ENCODE data around the gene DGCR8. TPM values are rescaled to one million over a fixed set of nuclear protein-coding genes. Genes with fewer than 3 reads are reported as not detected.

Gene DGCR8
- total RNA-seq, 1 experiment from 2014 or later: 41.7 TPM

- TF ChIP-seq EZH2 (IDR thresholded peaks at IDR 0.05; ENCODE audit: low read length, unreplicated experiment) (no peak), EZH2phosphoT487 (IDR thresholded peaks at IDR 0.05; ENCODE audit: borderline replicate concordance, low read length) (no peak), CTCF (conservative IDR thresholded peaks at IDR 0.05; ENCODE audit: low read depth, low read length) (no peak)
- Histone ChIP-seq H3K4me3 (ENCODE audit: low read length) (no peak overlapping the region), H4K20me1 (ENCODE audit: low read length) (no peaks in the 10 kb centered on the region), H3K27ac (ENCODE audit: low read length) (no peak overlapping the region), H3K36me3 (ENCODE audit: low read depth, low read length) (no peaks in the 10 kb centered on the region; the same call in 1 of the 2 replicates), H3K9me3 (ENCODE audit: low read length) (no peaks in the 10 kb centered on the region), H3K4me1 (ENCODE audit: insufficient read depth, low read length) (peaks cover 7% of the 10 kb centered on the region; the same call in 1 of the 2 replicates), H3K9ac (ENCODE audit: low read length) (no peak overlapping the region), H3K9me2 (replicated peaks; ENCODE audit: low read length) (no peaks in the 10 kb centered on the region), H3F3A (ENCODE audit: low read length, unreplicated experiment) (no peaks in the 10 kb centered on the region), H2AFZ (ENCODE audit: low read length) (no peak overlapping the region), H3K4me2 (ENCODE audit: low read length) (no peak overlapping the region), H3K79me2 (ENCODE audit: low read length) (peaks cover 27% of the 10 kb centered on the region), H3K27me3 (ENCODE audit: low read length) (no peaks in the 10 kb centered on the region)
- intact Hi-C loops (cut with micrococcal nuclease): no loop called here
- ChIA-PET CTCF (interaction anchor here (0.6 to 0.7 kb wide), 2 partner anchors 12 to 46 kb away, joined by 3 read pairs; partner anchors contain the start of gene TRMT2A), POLR2A (ENCODE audit: unreplicated experiment) (no interaction called here)
- BruUV-seq (replicated peaks): no TSS peak
- no peak for ATAC-seq
- DNase-seq: no peak
These were observed 49.6 kb downstream of the DGCR8 start for GRCh38 chr22:20129747-20130014.

- Histone ChIP-seq H3K36me3 (ENCODE audit: low read depth, low read length) (no peaks in the 10 kb centered on the region; the same call in 1 of the 2 replicates), H3K79me2 (ENCODE audit: low read length) (peaks cover 34% of the 10 kb centered on the region), H4K20me1 (ENCODE audit: low read length) (no peaks in the 10 kb centered on the region), H3K9ac (ENCODE audit: low read length) (no peak overlapping the region), H3K27me3 (ENCODE audit: low read length) (no peaks in the 10 kb centered on the region), H3F3A (ENCODE audit: low read length, unreplicated experiment) (no peaks in the 10 kb centered on the region), H3K4me3 (ENCODE audit: low read length) (no peak overlapping the region), H3K4me1 (ENCODE audit: insufficient read depth, low read length) (peaks cover 7% of the 10 kb centered on the region; the same call in 1 of the 2 replicates), H3K4me2 (ENCODE audit: low read length) (no peak overlapping the region), H3K9me3 (ENCODE audit: low read length) (no peaks in the 10 kb centered on the region), H2AFZ (ENCODE audit: low read length) (no peak overlapping the region), H3K9me2 (replicated peaks; ENCODE audit: low read length) (no peaks in the 10 kb centered on the region), H3K27ac (ENCODE audit: low read length) (no peak overlapping the region)
- POLR2A ChIA-PET (ENCODE audit: unreplicated experiment): no interaction called here
- CTCF ChIA-PET: no interaction called here
- ATAC-seq (peak; percentile 9; the same call in 1 of the 2 replicates), DNase-seq (peak; percentile 23)
- BruUV-seq (replicated peaks): no TSS peak
- intact Hi-C loops (cut with micrococcal nuclease): no loop called here
- TF ChIP-seq EZH2 (IDR thresholded peaks at IDR 0.05; ENCODE audit: low read length, unreplicated experiment) (no peak), EZH2phosphoT487 (IDR thresholded peaks at IDR 0.05; ENCODE audit: borderline replicate concordance, low read length) (no peak), CTCF (conservative IDR thresholded peaks at IDR 0.05; ENCODE audit: low read depth, low read length) (no peak; the same call in 1 of the 2 replicates)
These were observed 50.3 kb downstream of the DGCR8 start for GRCh38 chr22:20130319-20130718.

GRCh38 chr22:20130731-20131596 is 50.9 kb downstream of the DGCR8 start:
- H3K4me1 ChIP-seq (ENCODE audit: insufficient read depth, low read length): peaks cover 7% of the 10 kb centered on the region; the same call in 1 of the 2 replicates
- peak overlapping the region; percentile 79; the same call in 1 of the 2 replicates for H2AFZ ChIP-seq (ENCODE audit: low read length)
- peaks cover 40% of the 10 kb centered on the region for H3K79me2 ChIP-seq (ENCODE audit: low read length)
- no peaks in the 10 kb centered on the region for H3F3A ChIP-seq (ENCODE audit: low read length, unreplicated experiment)
- ChIA-PET CTCF (no interaction called here), POLR2A (ENCODE audit: unreplicated experiment) (no interaction called here)
- DNase-seq (peak; percentile 67), ATAC-seq (peak; percentile 86)
- no peak overlapping the region for H3K27ac ChIP-seq (ENCODE audit: low read length)
- H4K20me1 ChIP-seq (ENCODE audit: low read length): no peaks in the 10 kb centered on the region
- BruUV-seq (replicated peaks): no TSS peak
- intact Hi-C loops (cut with micrococcal nuclease): no loop called here
- H3K27me3 ChIP-seq (ENCODE audit: low read length): no peaks in the 10 kb centered on the region
- peak overlapping the region; percentile 70 for H3K4me3 ChIP-seq (ENCODE audit: low read length)
- H3K4me2 ChIP-seq (ENCODE audit: low read length): peak overlapping the region; percentile 84
- no peaks in the 10 kb centered on the region; the same call in 1 of the 2 replicates for H3K36me3 ChIP-seq (ENCODE audit: low read depth, low read length)
- H3K9me2 ChIP-seq (replicated peaks; ENCODE audit: low read length): no peaks in the 10 kb centered on the region
- peak overlapping the region; percentile 59; the same call in 1 of the 2 replicates for H3K9ac ChIP-seq (ENCODE audit: low read length)
- no peaks in the 10 kb centered on the region for H3K9me3 ChIP-seq (ENCODE audit: low read length)
- TF ChIP-seq EZH2phosphoT487 (IDR thresholded peaks at IDR 0.05; ENCODE audit: borderline replicate concordance, low read length) (no peak), EZH2 (IDR thresholded peaks at IDR 0.05; ENCODE audit: low read length, unreplicated experiment) (no peak), CTCF (conservative IDR thresholded peaks at IDR 0.05; ENCODE audit: low read depth, low read length) (no peak)
